Neutrophil (primary cell): ENCODE results near the gene ADGRG7.
"Not testable (repeated sequence)": the region's sequence is repeated elsewhere in the genome, so short reads cannot be mapped to it uniquely, and the experiment has no call there.

Experiments
- H3K27ac ChIP-seq: fragments of 200-600 bp; sonication (generic); 2 replicates; pipeline ENCODE4 v1.5.1; 2016; ENCODE audit warnings: mild to moderate bottlenecking, moderate library complexity
- H3K27me3 ChIP-seq: fragments of 200-600 bp; sonication (generic); 2 replicates; pipeline ENCODE4 v1.6.0; 2016; ENCODE audit warnings: mild to moderate bottlenecking
- H3K36me3 ChIP-seq: fragments of 200-600 bp; sonication (generic); 2 replicates; pipeline ENCODE4 v1.5.1; 2017
- H3K4me1 ChIP-seq, 2 experiments: fragments of 200-600 bp in 1 of 2; sonication (generic) in 1 of 2; 1 replicate in 1 of 2; 2 replicates in 1 of 2; pipeline versions ENCODE4 v1.5.1 to v1.6.1; 2013 to 2016; ENCODE audit warnings: low read depth in 1 of 2, low read length in 1 of 2, mild to moderate bottlenecking in 1 of 2, moderate library complexity in 1 of 2; ENCODE audit not compliant: control insufficient read depth in 1 of 2, insufficient read depth in 1 of 2
- H3K4me3 ChIP-seq, 2 experiments: fragments of 200-600 bp in 1 of 2; sonication (generic) in 1 of 2; 1 replicate in 1 of 2; 2 replicates in 1 of 2; pipeline ENCODE4 v1.5.1; 2013 to 2016; ENCODE audit warnings: low read depth in 1 of 2, low read length in 1 of 2, mild to moderate bottlenecking in 1 of 2, moderate library complexity in 1 of 2
- H3K9me3 ChIP-seq: fragments of 200-600 bp; sonication (generic); 2 replicates; pipeline ENCODE4 v1.5.1; 2016
- TF ChIP-seq, protein P1 (sequence below): fragments of 200-600 bp; sonication (generic); IDR thresholded peaks from 2 replicates; pipeline ENCODE4 v1.5.1; 2016; ENCODE audit warnings: antibody characterized with exemption

The ADGRG7 gene

DNA sequence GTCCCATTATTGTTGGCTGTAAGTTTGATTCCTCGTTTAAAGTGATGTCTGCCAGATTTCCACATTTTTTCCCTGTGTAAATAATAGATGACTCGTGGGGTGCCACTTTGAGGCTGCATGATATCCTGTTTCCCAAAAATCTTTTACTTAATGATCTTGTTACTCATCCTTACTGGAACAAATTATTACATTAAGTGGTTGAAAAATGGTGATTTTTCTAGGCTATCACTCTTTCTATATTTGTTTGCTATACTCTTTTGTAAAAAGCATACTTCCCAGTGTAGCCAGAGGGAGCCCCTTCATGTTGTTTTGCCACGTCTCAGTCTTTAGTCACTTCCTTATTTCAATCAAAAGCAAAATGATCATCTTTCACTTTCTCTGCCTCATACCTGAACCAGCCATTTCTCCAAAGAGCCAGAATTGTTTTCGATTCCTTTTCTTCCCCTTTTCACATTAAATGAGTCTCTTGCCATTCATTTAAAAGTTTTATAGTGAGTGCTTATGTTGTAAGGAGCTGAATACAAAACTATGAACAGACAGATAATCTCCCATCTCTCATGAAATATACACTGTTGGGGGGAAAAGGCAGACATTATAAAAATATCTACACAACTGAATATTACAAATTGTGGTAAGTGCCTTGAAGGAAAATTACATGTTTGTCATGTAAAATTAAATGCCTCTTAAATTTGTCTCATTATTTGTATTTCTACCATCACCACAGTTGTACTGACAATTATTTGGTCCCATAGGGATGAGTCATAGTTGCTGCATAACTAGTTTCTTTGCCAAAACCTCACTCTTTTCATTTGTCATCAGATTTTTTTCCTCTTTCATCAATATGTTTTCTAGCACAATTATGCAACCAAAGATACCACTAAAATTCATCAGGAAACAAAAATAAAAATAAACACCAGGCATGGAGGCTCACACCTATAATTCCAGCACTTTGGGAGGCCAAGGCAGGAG, 41.5 kb downstream of the ADGRG7 start:
- no peaks in the 10 kb centered on the region for H3K9me3 ChIP-seq
- H3K27ac ChIP-seq: no peak overlapping the region
- no peak overlapping the region for H3K4me3 ChIP-seq
- H3K27me3 ChIP-seq: no peaks in the 10 kb centered on the region
- H3K4me1 ChIP-seq: no peaks in the 10 kb centered on the region
- no peaks in the 10 kb centered on the region for H3K36me3 ChIP-seq
- TF ChIP-seq, protein P1, sequence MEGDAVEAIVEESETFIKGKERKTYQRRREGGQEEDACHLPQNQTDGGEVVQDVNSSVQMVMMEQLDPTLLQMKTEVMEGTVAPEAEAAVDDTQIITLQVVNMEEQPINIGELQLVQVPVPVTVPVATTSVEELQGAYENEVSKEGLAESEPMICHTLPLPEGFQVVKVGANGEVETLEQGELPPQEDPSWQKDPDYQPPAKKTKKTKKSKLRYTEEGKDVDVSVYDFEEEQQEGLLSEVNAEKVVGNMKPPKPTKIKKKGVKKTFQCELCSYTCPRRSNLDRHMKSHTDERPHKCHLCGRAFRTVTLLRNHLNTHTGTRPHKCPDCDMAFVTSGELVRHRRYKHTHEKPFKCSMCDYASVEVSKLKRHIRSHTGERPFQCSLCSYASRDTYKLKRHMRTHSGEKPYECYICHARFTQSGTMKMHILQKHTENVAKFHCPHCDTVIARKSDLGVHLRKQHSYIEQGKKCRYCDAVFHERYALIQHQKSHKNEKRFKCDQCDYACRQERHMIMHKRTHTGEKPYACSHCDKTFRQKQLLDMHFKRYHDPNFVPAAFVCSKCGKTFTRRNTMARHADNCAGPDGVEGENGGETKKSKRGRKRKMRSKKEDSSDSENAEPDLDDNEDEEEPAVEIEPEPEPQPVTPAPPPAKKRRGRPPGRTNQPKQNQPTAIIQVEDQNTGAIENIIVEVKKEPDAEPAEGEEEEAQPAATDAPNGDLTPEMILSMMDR: no peak

DNA sequence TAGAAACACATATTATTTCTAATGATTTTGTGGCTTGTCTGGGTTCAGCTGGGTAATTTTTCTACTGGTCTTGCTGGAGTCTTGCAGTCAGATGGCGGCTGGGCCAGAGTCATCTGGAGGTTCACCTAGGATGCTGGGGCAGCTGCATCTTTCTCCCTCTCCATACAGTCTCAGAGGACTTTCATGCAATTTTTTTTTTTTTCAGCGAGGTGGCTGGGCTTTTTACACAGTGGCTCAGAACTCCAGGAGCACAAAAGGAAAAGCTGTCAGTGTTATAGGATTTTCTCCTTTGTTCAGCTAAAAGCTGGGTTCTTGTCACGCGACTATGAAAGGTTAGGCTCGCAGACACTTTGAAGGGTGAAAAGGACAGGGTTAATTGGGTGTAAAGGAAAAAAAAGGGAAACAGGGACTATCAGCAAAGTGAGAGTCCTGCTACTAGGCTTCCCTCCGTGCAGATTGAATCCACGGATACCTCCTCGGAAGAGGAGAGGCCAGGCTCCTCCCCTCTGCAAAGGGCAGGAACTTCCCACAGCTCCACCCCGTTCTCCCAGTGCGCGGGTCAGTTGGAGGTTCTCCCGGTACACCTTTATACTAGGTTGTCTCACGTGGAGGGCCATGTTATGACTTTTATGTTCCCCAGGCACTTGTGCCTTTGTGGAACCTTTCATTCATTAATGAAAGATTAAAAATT, 44.3 kb downstream of the ADGRG7 start:
- Histone ChIP-seq H3K9me3 (no peaks in the 10 kb centered on the region), H3K4me3 (no peak overlapping the region), H3K36me3 (no peaks in the 10 kb centered on the region), H3K27ac (no peak overlapping the region), H3K27me3 (no peaks in the 10 kb centered on the region), H3K4me1 (no peaks in the 10 kb centered on the region)
- TF ChIP-seq, protein P1: no peak

DNA sequence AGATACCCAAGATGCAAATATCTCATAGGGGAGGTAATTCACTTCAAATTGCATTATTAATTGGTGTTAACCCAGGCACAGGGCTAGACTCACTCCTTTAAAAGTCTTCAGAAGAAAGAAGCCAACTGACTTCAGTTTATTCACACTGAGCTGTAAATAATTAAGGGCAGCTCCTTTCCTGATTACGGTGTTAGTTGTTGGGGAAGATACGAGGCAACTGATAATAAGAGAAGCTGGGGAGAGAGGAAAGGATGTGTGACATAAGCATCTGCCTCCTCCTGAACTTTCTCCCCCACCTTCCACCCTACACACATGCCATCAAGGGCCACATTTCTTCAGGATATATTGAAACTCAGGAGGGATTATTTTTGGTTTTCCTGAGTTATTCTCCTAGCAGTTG, 47.5 kb downstream of the ADGRG7 start:
- H3K36me3 ChIP-seq: no peaks in the 10 kb centered on the region
- no peaks in the 10 kb centered on the region for H3K27me3 ChIP-seq
- no peak overlapping the region for H3K4me3 ChIP-seq
- TF ChIP-seq, protein P1: no peak
- H3K27ac ChIP-seq: no peak overlapping the region
- H3K4me1 ChIP-seq: no peaks in the 10 kb centered on the region
- H3K9me3 ChIP-seq: no peaks in the 10 kb centered on the region

DNA sequence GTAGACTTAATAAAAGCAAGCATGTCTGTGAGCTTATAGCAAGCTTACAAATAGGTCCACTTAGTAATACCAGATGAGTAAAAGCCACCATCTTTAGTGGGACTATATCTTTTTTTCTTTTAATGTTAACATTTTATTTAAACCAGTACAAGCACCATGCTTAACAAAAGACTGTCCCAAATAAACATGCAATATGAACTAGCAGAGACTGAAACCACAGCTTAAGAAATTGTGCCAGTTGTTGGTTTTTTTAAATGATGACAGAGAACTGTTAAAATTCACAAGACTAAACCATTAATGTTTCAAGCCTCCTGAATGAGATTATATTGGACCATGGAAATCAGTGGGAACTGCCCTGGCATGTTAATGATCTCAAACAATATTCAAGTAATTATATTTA, 51.9 kb downstream of the ADGRG7 start:
- H3K27ac ChIP-seq, H3K4me1 ChIP-seq, H3K36me3 ChIP-seq, H3K4me3 ChIP-seq, H3K9me3 ChIP-seq, H3K27me3 ChIP-seq: not testable (repeated sequence)

DNA sequence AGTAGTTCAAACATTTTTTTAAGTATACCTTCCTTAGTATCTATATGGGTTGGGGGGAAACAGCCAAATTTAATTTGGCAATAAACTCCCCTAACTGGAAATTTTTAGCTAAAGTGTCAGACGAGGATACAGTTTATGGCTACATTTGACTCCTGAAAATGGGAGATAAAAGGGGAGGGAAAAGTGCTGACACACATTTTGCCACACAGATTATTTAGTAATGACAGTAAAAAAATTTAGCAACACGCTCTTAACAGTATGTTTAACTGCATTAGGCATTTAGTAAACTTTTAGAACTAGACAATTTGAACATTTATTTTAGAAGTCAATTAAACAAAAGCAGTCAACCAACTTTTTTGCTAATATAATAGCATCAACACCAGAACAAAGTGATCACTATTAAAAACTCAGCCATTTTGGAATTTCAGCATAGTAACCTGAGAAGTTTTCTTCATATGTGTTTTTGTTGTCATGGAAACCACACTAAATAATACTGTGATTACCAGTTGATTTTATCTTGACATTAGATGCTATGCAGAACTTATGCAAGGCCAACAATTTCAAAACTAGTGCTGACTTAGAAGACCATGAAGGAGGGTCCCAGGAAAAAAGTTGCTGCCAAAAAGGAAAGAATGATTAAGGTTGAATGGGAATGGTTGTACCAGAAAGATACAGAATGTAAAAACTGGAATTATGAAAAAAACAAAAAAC, 52.9 kb downstream of the ADGRG7 start:
- Histone ChIP-seq H3K36me3 (no peaks in the 10 kb centered on the region), H3K4me3 (no peak overlapping the region), H3K27ac (no peak overlapping the region), H3K4me1 (peaks cover 0 to 3% of the 10 kb centered on the region in 2 experiments), H3K27me3 (no peaks in the 10 kb centered on the region), H3K9me3 (no peaks in the 10 kb centered on the region)
- TF ChIP-seq, protein P1: no peak
